GM04503 (cell line): ENCODE measurements around the gene MFSD1.
A peak's percentile ranks its signal among the peaks of the same experiment; 100 is the strongest.

Source experiments
- DNase-seq: peaks from one replicate; pipeline ENCODE4 v3.0.0-alpha.2; 2012; ENCODE audit warnings: low read depth

Gene MFSD1

GRCh38 chr3:158801696-158802408 lies at the start of gene MFSD1:
MFSD1 (plus strand) TSS chr3:158802054; CDS start chr3:158802153, 99 bp downstream.
- peak; percentile 66 for DNase-seq

GRCh38 chr3:158753854-158754253 lies 48.0 kb upstream of the MFSD1 start:
- no peak for DNase-seq

GRCh38 chr3:158755421-158755820 lies 46.4 kb upstream of the MFSD1 start:
- DNase-seq: no peak

GRCh38 chr3:158761350-158761749 lies 40.5 kb upstream of the MFSD1 start:
- DNase-seq: no peak

GRCh38 chr3:158762701-158763100 lies 39.2 kb upstream of the MFSD1 start:
- DNase-seq: no peak

- DNase-seq: no peak
These were observed 38.4 kb upstream of the MFSD1 start for GRCh38 chr3:158763421-158763820.

- DNase-seq: no peak
These were observed 36.2 kb upstream of the MFSD1 start for GRCh38 chr3:158765518-158766205.

GRCh38 chr3:158766364-158766763 lies 35.5 kb upstream of the MFSD1 start:
- no peak for DNase-seq

GRCh38 chr3:158768361-158768787 lies 33.5 kb upstream of the MFSD1 start:
- DNase-seq: no peak

GRCh38 chr3:158768881-158769543 lies 32.8 kb upstream of the MFSD1 start:
- DNase-seq: peak; percentile 90

- DNase-seq: no peak
These were observed 32.3 kb upstream of the MFSD1 start for GRCh38 chr3:158769549-158769948.

- DNase-seq: no peak
These were observed 31.7 kb upstream of the MFSD1 start for GRCh38 chr3:158769952-158770740.

- no peak for DNase-seq
These were observed 31.0 kb upstream of the MFSD1 start for GRCh38 chr3:158770741-158771350.

- DNase-seq: no peak
These were observed 30.3 kb upstream of the MFSD1 start for GRCh38 chr3:158771577-158771976.

GRCh38 chr3:158771982-158772381 lies 29.9 kb upstream of the MFSD1 start:
- DNase-seq: no peak

GRCh38 chr3:158773166-158773565 lies 28.7 kb upstream of the MFSD1 start:
- no peak for DNase-seq

- no peak for DNase-seq
These were observed 27.7 kb upstream of the MFSD1 start for GRCh38 chr3:158773845-158774830.

- DNase-seq: no peak
These were observed 26.9 kb upstream of the MFSD1 start for GRCh38 chr3:158774965-158775364.

GRCh38 chr3:158775426-158776410 lies 26.1 kb upstream of the MFSD1 start:
- DNase-seq: no peak
